Activated CD8-positive, alpha-beta T cell treated with anti-CD3 and anti-CD28 coated beads, Interleukin-2, amount 10 ng/mL, durations not matched to agents 7 days and 5 days (primary cell): Measurements from ENCODE around the gene TCEAL5. TPM values are rescaled to one million over a fixed set of nuclear protein-coding genes. Genes with fewer than 3 reads are reported as not detected.
"Not testable (repeated sequence)": the region's sequence is repeated elsewhere in the genome, so short reads cannot be mapped to it uniquely, and the experiment has no call there.

Experiments used
- ATAC-seq: fragments of 150-1000 bp; cut with Tn5 transposase; one replicate; pipeline ENCODE4 v1.10.0; 2021; ENCODE audit warnings: moderate library complexity
- CTCF ChIA-PET: fragments of 350-600 bp; sonication (Branson Sonifier 250); formaldehyde crosslinking; loops from one replicate; lab custom pipeline; 2021; ENCODE audit warnings: antibody characterized with exemption; lab: Charles Lee
- POLR2A ChIA-PET: fragments of 350-600 bp; sonication (Branson Sonifier 250); formaldehyde crosslinking; loops from one replicate; lab custom pipeline; 2021; ENCODE audit warnings: antibody characterized with exemption; lab: Charles Lee
- DNase-seq: peaks from one replicate; pipeline ENCODE4 v3.0.0-alpha.2; 2020
- H3K27ac Mint-ChIP-seq: one replicate; pipeline ENCODE4 v1.8.0; 2021; ENCODE audit warnings: mild to moderate bottlenecking, mixed read lengths
- H3K27me3 Mint-ChIP-seq: one replicate; pipeline ENCODE4 v1.8.0; 2021; ENCODE audit warnings: low read depth, mixed read lengths
- H3K36me3 Mint-ChIP-seq: one replicate; pipeline ENCODE4 v1.8.0; 2021; ENCODE audit warnings: low read depth, mixed read lengths
- H3K4me1 Mint-ChIP-seq: one replicate; pipeline ENCODE4 v1.8.0; 2021; ENCODE audit warnings: low read depth, mixed read lengths
- H3K4me3 Mint-ChIP-seq: one replicate; pipeline ENCODE4 v1.8.0; 2021; ENCODE audit warnings: mild to moderate bottlenecking, mixed read lengths
- H3K9me3 Mint-ChIP-seq: one replicate; pipeline ENCODE4 v1.8.0; 2022; ENCODE audit warnings: mixed read lengths; ENCODE audit not compliant: insufficient read depth
- total RNA-seq, 2 experiments: library from RNA; stranded (reverse); gene quantifications; one replicate each; pipeline ENCODE4 v1.2.3, GENCODE V29; 2021

Gene TCEAL5
- total RNA-seq, 2 experiments from 2014 or later, result not detected

- CTCF ChIA-PET, H3K4me1 Mint-ChIP-seq, H3K27ac Mint-ChIP-seq, DNase-seq, H3K9me3 Mint-ChIP-seq, H3K4me3 Mint-ChIP-seq, ATAC-seq, POLR2A ChIA-PET, H3K36me3 Mint-ChIP-seq: not testable (repeated sequence)
- peaks cover 38% of the 10 kb centered on the region for H3K27me3 Mint-ChIP-seq
These were observed 50.6 kb downstream of the TCEAL5 start for GRCh38 chrX:103225918-103226317.

Other genes with a start within 250 kb of the TCEAL5 start
- gene BEX1, start 212.6 kb downstream of the TCEAL5 start, total RNA-seq, result not detected
- not detected for gene NXF3, start 183.6 kb downstream of the TCEAL5 start, total RNA-seq
- gene BEX4, start 61.6 kb downstream of the TCEAL5 start, total RNA-seq, result 1 to 10 TPM; 8.9 to 9.0 TPM
- 10 to 100 TPM; 32.4 to 35.4 TPM for gene TCEAL8, start 21.6 kb downstream of the TCEAL5 start, total RNA-seq
- 1 to 10 TPM; 4.9 to 5.3 TPM for gene BEX2, start 34.2 kb upstream of the TCEAL5 start, total RNA-seq
- not detected for gene TCEAL7, start 53.5 kb upstream of the TCEAL5 start, total RNA-seq
- 1 to 10 TPM in 1 of 2 experiments, under 1 TPM in 1; 0.84 to 1.2 TPM for gene TCEAL9, start 79.8 kb upstream of the TCEAL5 start, total RNA-seq
- gene BEX3, start 99.8 kb upstream of the TCEAL5 start, total RNA-seq, result 10 to 100 TPM; 11.1 to 11.3 TPM
- not detected for gene RAB40A, start 242.7 kb upstream of the TCEAL5 start, total RNA-seq